ENCODE measurements around the gene RFT1. TPM values are rescaled to one million over a fixed set of nuclear protein-coding genes. Genes with fewer than 3 reads are reported as not detected.

RFT1 gene
- total and polyA plus RNA-seq, 7 experiments from 2014 or later, result 16.0 to 32.0 (median 24.1) TPM

DNA sequence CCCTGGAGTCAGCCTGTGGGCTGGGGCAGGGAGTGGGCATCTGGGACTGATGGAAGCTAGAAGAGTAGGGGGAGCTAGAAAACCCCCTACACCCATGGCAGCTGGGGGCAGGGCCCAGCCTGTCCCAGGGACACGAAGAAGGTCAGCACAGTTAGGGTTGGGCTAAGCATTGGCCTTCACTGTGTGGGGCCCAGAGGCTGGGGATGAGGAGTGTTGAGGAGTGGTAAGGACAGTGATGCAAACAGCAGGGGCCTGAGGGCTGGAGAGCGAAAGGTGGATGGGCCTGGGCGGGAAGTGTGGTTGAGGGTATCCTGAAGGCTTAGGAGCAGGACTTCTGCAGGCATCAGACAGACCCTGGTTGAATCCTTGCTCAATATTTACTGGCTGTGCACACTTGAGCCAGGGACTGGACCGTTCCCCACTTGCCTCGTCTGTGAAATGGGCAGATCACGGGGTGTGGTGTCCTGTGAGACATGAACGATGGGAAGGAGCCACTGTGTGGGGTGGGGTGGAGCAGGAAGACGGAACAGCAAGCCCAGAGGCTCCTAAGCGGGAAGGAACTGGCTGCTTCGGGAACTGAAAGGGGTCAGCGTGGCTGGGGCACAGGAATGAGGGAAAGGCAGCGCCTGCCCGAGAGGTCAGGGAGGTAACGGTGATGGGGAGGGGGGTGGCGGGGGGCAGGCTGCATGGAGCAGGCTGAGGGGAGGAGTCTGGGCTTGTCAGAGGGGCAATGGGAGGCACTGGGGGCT is 38.1 kb upstream of the RFT1 start:
- Mint-ChIP-seq H3K27ac (peak overlapping the region in 3 of 9 donors; percentile 52 to 56 (median 54)), H3K9me3 (no peaks in the 10 kb centered on the region), H3K27me3 (no peaks in the 10 kb centered on the region), H3K4me3 (no peak overlapping the region), H3K4me1 (peaks cover 11 to 51% (median 28%) of the 10 kb centered on the region in 7 donors), H3K36me3 (peaks cover 0 to 5% (median 0%) of the 10 kb centered on the region in 5 donors)
- CTCF ChIA-PET, result no interaction called here
- Histone ChIP-seq H3K27me3 (ENCODE audit: control insufficient read depth in 2 of 2, insufficient read depth in 2 of 2, low read length in 2 of 2) (no peaks in the 10 kb centered on the region), H3K9me3 (ENCODE audit: control insufficient read depth in 2 of 3, low read length in 3 of 3) (no peaks in the 10 kb centered on the region), H3K4me1 (ENCODE audit: control insufficient read depth in 2 of 2, insufficient read depth in 2 of 2, low read length in 2 of 2) (peaks cover 0 to 3% of the 10 kb centered on the region in 2 donors), H3K4me3 (ENCODE audit: low read length) (no peak overlapping the region), H3K36me3 (ENCODE audit: control insufficient read depth in 2 of 3, insufficient read depth in 3 of 3, low read length in 3 of 3) (peaks cover 0 to 4% (median 0%) of the 10 kb centered on the region in 3 experiments), H3K27ac (ENCODE audit: low read depth, low read length) (no peak overlapping the region)
- intact Hi-C loops (cut with micrococcal nuclease), result no loop called here
- ATAC-seq (no peak), DNase-seq (no peak)
- POLR2A ChIA-PET, result no interaction called here

DNA sequence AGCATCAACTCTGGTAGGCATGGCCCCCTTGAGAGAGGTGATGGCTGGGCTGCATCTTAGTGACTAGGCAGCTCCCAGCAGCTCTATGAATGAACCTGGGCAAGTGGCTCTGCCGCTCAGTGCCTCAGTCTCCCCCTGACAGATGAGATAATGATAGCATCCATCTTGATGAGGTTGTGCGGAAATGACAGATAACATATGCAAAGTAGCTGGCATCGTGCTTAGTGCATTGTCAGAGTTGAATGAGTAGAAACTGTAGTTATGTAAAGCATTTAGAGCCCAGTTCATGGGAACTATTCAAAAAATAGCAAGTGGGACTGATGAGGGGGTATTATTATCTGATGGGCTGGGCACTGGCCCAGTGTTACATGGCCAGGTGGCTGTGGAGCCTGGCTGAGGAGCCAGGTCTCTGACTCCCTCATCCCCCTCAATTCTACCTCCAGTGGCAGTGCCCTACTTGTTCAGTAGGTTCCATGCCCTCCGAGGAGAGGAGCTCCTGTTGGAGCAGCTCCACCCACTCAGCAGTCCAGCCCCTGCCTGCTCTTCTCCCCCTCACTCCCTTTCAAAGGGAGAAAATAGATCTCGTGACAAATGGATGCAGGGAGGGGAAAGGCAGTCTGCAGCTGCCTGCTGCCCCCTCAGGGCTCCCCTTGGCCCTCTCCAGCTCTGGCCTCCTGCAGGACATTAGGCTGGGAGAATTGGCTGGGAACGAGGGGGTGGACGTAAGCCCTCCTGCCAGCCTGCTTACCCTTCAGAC is 37.4 kb upstream of the RFT1 start:
- H3K36me3 ChIP-seq (ENCODE audit: control insufficient read depth in 2 of 3, insufficient read depth in 3 of 3, low read length in 3 of 3), result peaks cover 0 to 4% (median 0%) of the 10 kb centered on the region in 3 experiments
- H3K27me3 ChIP-seq (ENCODE audit: control insufficient read depth in 2 of 2, insufficient read depth in 2 of 2, low read length in 2 of 2), result no peaks in the 10 kb centered on the region
- no peak overlapping the region for H3K27ac ChIP-seq (ENCODE audit: low read depth, low read length)
- no peak for ATAC-seq
- intact Hi-C loops (cut with micrococcal nuclease), result no loop called here
- no peak overlapping the region for H3K4me3 ChIP-seq (ENCODE audit: low read length)
- POLR2A ChIA-PET, result no interaction called here
- peaks cover 18 to 57% (median 36%) of the 10 kb centered on the region in 7 donors for H3K4me1 Mint-ChIP-seq
- peaks cover 4 to 10% of the 10 kb centered on the region in 2 donors for H3K4me1 ChIP-seq (ENCODE audit: control insufficient read depth in 2 of 2, insufficient read depth in 2 of 2, low read length in 2 of 2)
- CTCF ChIA-PET, result interaction anchor here (0.6 kb wide), 1 partner anchor 19 kb away, joined by 3 read pairs; no protein-coding TSS in a partner anchor
- H3K4me3 Mint-ChIP-seq, result no peak overlapping the region
- H3K9me3 Mint-ChIP-seq, result no peaks in the 10 kb centered on the region
- no peaks in the 10 kb centered on the region for H3K9me3 ChIP-seq (ENCODE audit: control insufficient read depth in 2 of 3, low read length in 3 of 3)
- H3K27me3 Mint-ChIP-seq, result no peaks in the 10 kb centered on the region
- H3K27ac Mint-ChIP-seq, result peak overlapping the region in 3 of 9 donors; percentile 35 to 52 (median 51)
- no peak for DNase-seq
- H3K36me3 Mint-ChIP-seq, result peaks cover 0 to 5% (median 0%) of the 10 kb centered on the region in 5 donors

DNA sequence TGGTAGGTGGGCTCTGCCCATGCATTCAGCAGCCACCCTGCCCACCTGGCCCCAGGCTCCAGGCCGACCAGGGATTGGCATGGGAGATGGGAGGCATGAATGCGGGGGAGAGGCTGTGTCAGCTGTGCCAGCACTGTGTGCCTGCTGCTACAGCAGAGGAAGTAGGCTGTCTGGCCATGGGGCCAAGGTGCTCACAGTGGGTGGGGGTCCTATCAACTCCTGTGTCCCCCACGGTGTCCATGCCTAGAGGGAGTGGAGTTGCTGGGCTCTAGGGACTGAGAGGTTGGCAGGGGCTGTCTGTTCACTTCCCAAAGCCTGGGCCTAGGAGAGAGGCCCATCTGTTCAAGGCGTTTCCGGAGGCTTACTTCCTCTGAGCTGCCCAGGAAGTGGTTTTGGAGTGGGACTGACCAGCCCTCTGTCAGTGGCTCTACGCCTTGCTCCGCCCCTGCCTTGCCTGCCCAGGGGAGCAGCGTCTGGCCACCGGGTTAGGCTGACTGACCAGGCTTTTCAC is 36.6 kb upstream of the RFT1 start:
- DNase-seq, result no peak

DNA sequence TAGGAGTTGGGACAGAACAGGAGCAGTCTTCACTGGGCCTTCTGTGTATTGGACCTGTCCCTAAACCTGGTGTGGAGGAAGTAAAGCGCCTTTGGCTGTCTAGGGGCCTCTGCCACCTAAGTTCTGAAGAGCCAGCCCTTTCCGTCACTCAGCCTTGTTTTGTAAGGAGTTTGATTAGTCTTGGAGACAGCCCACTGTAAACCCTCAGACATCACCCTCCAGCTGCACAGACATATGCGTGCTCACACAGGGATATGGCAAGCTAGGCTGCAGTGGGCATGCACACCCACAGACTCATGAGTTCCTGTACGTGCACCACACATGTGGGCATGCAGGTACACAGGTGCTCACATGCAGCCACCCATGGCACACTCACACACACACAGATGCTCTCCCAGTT is 36.0 kb upstream of the RFT1 start:
- Mint-ChIP-seq H3K4me1 (peaks cover 24 to 50% (median 40%) of the 10 kb centered on the region in 7 donors), H3K9me3 (no peaks in the 10 kb centered on the region), H3K27me3 (no peaks in the 10 kb centered on the region), H3K36me3 (peaks cover 0 to 7% (median 0%) of the 10 kb centered on the region in 5 donors), H3K27ac (no peak overlapping the region), H3K4me3 (peak overlapping the region in 1 of 10 donors; percentile 69)
- POLR2A ChIA-PET, result no interaction called here
- Histone ChIP-seq H3K27me3 (ENCODE audit: control insufficient read depth in 2 of 2, insufficient read depth in 2 of 2, low read length in 2 of 2) (no peaks in the 10 kb centered on the region), H3K4me3 (ENCODE audit: low read length) (no peak overlapping the region), H3K9me3 (ENCODE audit: control insufficient read depth in 2 of 3, low read length in 3 of 3) (no peaks in the 10 kb centered on the region), H3K4me1 (ENCODE audit: control insufficient read depth in 2 of 2, insufficient read depth in 2 of 2, low read length in 2 of 2) (peaks cover 9 to 16% of the 10 kb centered on the region in 2 donors), H3K27ac (ENCODE audit: low read depth, low read length) (no peak overlapping the region), H3K36me3 (ENCODE audit: control insufficient read depth in 2 of 3, insufficient read depth in 3 of 3, low read length in 3 of 3) (peaks cover 0 to 7% (median 0%) of the 10 kb centered on the region in 3 experiments)
- intact Hi-C loops (cut with micrococcal nuclease), result no loop called here
- DNase-seq (no peak), ATAC-seq (no peak)
- CTCF ChIA-PET, result no interaction called here

More for the DNA sequence above, 36.6 kb upstream of the RFT1 start:
- Histone ChIP-seq H3K4me3 (ENCODE audit: low read length) (no peak overlapping the region), H3K27me3 (ENCODE audit: control insufficient read depth in 2 of 2, insufficient read depth in 2 of 2, low read length in 2 of 2) (no peaks in the 10 kb centered on the region), H3K4me1 (ENCODE audit: control insufficient read depth in 2 of 2, insufficient read depth in 2 of 2, low read length in 2 of 2) (peaks cover 9 to 16% of the 10 kb centered on the region in 2 donors), H3K36me3 (ENCODE audit: control insufficient read depth in 2 of 3, insufficient read depth in 3 of 3, low read length in 3 of 3) (peaks cover 0 to 4% (median 0%) of the 10 kb centered on the region in 3 experiments), H3K27ac (ENCODE audit: low read depth, low read length) (no peak overlapping the region), H3K9me3 (ENCODE audit: control insufficient read depth in 2 of 3, low read length in 3 of 3) (no peaks in the 10 kb centered on the region)
- intact Hi-C loops (cut with micrococcal nuclease), result no loop called here
- POLR2A ChIA-PET, result no interaction called here
- Mint-ChIP-seq H3K9me3 (no peaks in the 10 kb centered on the region), H3K27me3 (no peaks in the 10 kb centered on the region), H3K36me3 (peaks cover 0 to 7% (median 0%) of the 10 kb centered on the region in 5 donors), H3K27ac (no peak overlapping the region), H3K4me3 (no peak overlapping the region), H3K4me1 (peaks cover 24 to 57% (median 40%) of the 10 kb centered on the region in 7 donors)
- CTCF ChIA-PET, result interaction anchor here (0.6 kb wide), 1 partner anchor 18 kb away, joined by 3 read pairs; no protein-coding TSS in a partner anchor
- peak; percentile 61 for ATAC-seq

DNA sequence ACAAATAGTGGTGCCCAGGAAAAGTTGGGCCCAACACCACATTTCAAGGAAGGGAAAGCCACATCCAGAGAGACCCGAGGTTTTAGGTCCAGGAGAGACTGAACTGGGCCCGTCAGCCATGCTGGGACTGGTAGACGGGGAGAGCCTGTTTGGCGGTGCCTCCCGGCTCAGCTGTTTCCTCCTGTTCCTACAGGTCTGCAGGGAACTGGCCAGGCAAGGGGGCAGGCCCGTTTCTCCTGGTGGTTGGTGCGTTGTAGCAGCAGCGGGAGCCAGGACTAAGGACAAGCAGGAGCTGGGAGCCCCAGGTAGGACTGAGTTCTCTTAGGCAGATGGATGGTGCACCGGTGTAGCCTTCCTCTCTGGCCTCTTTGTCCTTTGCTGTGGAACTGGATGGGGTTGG is 34.7 kb upstream of the RFT1 start:
- CTCF ChIA-PET, result interaction anchor here (0.6 to 2.0 kb wide), 2 partner anchors 30 to 910 kb away, joined by 4 to 5 read pairs; no protein-coding TSS in a partner anchor
- peaks cover 20 to 45% (median 42%) of the 10 kb centered on the region in 7 donors for H3K4me1 Mint-ChIP-seq
- no peaks in the 10 kb centered on the region for H3K9me3 Mint-ChIP-seq
- peak overlapping the region in 1 of 9 donors; percentile 5 for H3K27ac Mint-ChIP-seq
- POLR2A ChIA-PET, result interaction anchor here (0.7 kb wide), 1 partner anchor 46 kb away, joined by 4 read pairs; no protein-coding TSS in a partner anchor
- no peak for DNase-seq
- H3K4me3 Mint-ChIP-seq, result no peak overlapping the region
- no peaks in the 10 kb centered on the region for H3K27me3 ChIP-seq (ENCODE audit: control insufficient read depth in 2 of 2, insufficient read depth in 2 of 2, low read length in 2 of 2)
- H3K4me1 ChIP-seq (ENCODE audit: control insufficient read depth in 2 of 2, insufficient read depth in 2 of 2, low read length in 2 of 2), result peaks cover 9 to 22% of the 10 kb centered on the region in 2 donors
- peaks cover 0 to 5% (median 0%) of the 10 kb centered on the region in 5 donors for H3K27me3 Mint-ChIP-seq
- no peak for ATAC-seq
- peaks cover 0 to 4% (median 0%) of the 10 kb centered on the region in 3 experiments for H3K36me3 ChIP-seq (ENCODE audit: control insufficient read depth in 2 of 3, insufficient read depth in 3 of 3, low read length in 3 of 3)
- H3K4me3 ChIP-seq (ENCODE audit: low read length), result no peak overlapping the region
- H3K9me3 ChIP-seq (ENCODE audit: control insufficient read depth in 2 of 3, low read length in 3 of 3), result no peaks in the 10 kb centered on the region
- peaks cover 0 to 5% (median 0%) of the 10 kb centered on the region in 5 donors for H3K36me3 Mint-ChIP-seq
- H3K27ac ChIP-seq (ENCODE audit: low read depth, low read length), result no peak overlapping the region
- intact Hi-C loops (cut with micrococcal nuclease), result loop anchor here in 1 of 2 donors (5.0 kb wide), 2 partner anchors 32 to 53 kb away; no protein-coding TSS in a partner anchor
